GM21825 (cell line): ENCODE results near the gene RGS8.

Experiments
- ATAC-seq: cut with Tn5 transposase; IDR thresholded peaks from one replicate; pipeline ENCODE4 v1.9.1; 2021; ENCODE audit warnings: mild to moderate bottlenecking, moderate library complexity; ENCODE audit not compliant: unreplicated experiment

The RGS8 gene

GRCh38 chr1:182641561-182641960, 42.8 kb downstream of the RGS8 start:
- no peak for ATAC-seq

DNA sequence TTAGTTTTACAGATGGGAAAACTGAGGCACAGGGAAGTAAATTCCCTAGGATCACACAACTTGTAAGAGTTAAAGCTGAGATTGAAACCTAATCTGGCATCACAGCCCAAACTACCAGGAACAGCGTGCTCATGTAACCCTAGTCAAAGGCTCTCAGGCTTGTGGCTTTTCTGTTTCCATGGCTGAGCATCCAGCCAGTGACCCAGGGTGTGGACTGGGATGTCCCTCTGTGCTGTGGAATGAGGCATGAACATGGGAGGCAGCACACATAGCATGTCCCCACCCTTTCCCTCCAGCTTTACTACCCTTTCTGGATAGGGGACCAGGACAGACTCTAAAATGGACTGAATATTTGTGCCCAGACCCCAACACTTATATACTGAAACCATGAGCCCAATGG, 45.1 kb downstream of the RGS8 start:
- no peak for ATAC-seq

GRCh38 chr1:182637769-182638168, 46.6 kb downstream of the RGS8 start:
- ATAC-seq = no peak

GRCh38 chr1:182635871-182636270, 48.5 kb downstream of the RGS8 start:
- ATAC-seq = no peak
